Ovary (tissue), 3 donors: ENCODE results near the gene PSMD11.

Source experiments
- EP300 ChIP-seq: sonication (generic); formaldehyde crosslinking; IDR thresholded peaks from one replicate; pipeline ENCODE4 v1.6.1; 2017; ENCODE audit warnings: antibody characterized with exemption
- POLR2A ChIP-seq: fragments of 450-650 bp; IDR thresholded peaks from one replicate; pipeline ENCODE4 v1.6.1; 2017; ENCODE audit warnings: antibody characterized with exemption, mild to moderate bottlenecking, moderate library complexity
- TF ChIP-seq, protein P1 (sequence below), 3 donors: fragments of 450-650 bp in 2 of 3; fragments of 200-600 bp in 1 of 3; IDR thresholded peaks; one replicate each; pipeline versions ENCODE4 v1.5.1 to v1.8.0; 2016 to 2022; ENCODE audit warnings: antibody characterized with exemption in 3 of 3, mild to moderate bottlenecking in 1 of 3
- donor health status: DM: no; HTN: no; CAD: no.

DNA sequence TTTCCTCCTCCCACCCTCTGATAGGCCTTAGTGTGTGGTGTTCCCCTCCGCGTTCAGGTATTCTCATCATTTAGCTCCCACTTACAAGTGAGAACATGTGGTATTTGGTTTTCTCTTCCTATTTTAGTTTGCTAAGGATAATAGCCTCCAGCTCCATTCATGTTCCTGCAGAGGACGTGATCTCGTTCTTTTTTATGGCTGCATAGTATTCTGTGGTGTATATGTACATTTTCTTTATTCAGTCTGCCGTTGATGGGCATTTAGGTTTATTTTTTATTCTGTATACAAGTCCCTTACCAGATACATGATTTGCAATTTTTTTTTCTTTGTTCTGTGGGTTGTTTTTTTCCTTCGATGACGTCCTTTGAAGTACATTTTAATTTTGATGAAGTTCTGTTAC is 23.6 kb downstream of the PSMD11 start:
- TF ChIP-seq, protein P1, sequence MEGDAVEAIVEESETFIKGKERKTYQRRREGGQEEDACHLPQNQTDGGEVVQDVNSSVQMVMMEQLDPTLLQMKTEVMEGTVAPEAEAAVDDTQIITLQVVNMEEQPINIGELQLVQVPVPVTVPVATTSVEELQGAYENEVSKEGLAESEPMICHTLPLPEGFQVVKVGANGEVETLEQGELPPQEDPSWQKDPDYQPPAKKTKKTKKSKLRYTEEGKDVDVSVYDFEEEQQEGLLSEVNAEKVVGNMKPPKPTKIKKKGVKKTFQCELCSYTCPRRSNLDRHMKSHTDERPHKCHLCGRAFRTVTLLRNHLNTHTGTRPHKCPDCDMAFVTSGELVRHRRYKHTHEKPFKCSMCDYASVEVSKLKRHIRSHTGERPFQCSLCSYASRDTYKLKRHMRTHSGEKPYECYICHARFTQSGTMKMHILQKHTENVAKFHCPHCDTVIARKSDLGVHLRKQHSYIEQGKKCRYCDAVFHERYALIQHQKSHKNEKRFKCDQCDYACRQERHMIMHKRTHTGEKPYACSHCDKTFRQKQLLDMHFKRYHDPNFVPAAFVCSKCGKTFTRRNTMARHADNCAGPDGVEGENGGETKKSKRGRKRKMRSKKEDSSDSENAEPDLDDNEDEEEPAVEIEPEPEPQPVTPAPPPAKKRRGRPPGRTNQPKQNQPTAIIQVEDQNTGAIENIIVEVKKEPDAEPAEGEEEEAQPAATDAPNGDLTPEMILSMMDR (IDR thresholded peaks at IDR 0.05): no peak
- no peak for TF ChIP-seq POLR2A
- TF ChIP-seq EP300: no peak
